ENCODE results near the gene WDR13.
"Not testable (repeated sequence)": the region's sequence is repeated elsewhere in the genome, so short reads cannot be mapped to it uniquely, and the experiment has no call there.

WDR13 gene

GRCh38 chrX:48597353-48598264 is at the start of gene WDR13:
TSS of gene WDR13 (plus strand) at chrX:48597492. CDS start at chrX:48597997, 505 bp downstream.
- peak; percentile 88 for DNase-seq

- no peak for DNase-seq
These were observed 48.4 kb upstream of the WDR13 start for GRCh38 chrX:48548871-48549270.

GRCh38 chrX:48555731-48556325 is 41.5 kb upstream of the WDR13 start:
- not testable (repeated sequence) for DNase-seq

GRCh38 chrX:48558271-48558670 is 39.0 kb upstream of the WDR13 start:
- DNase-seq: no peak

GRCh38 chrX:48559636-48560035 is 37.7 kb upstream of the WDR13 start:
- DNase-seq: no peak

GRCh38 chrX:48560056-48560455 is 37.2 kb upstream of the WDR13 start:
- no peak for DNase-seq

- DNase-seq: no peak
These were observed 36.6 kb upstream of the WDR13 start for GRCh38 chrX:48560681-48561080.

- no peak for DNase-seq
These were observed 27.3 kb upstream of the WDR13 start for GRCh38 chrX:48569958-48570357.

GRCh38 chrX:48573690-48574269 is 23.5 kb upstream of the WDR13 start:
- DNase-seq: peak; percentile 62

GRCh38 chrX:48574270-48575266 is 22.7 kb upstream of the WDR13 start, which contains the start of gene RBM3:
TSS of gene RBM3 (plus strand) at chrX:48574484. CDS start at chrX:48575181, 697 bp downstream.
- DNase-seq: peak; percentile 79

GRCh38 chrX:48575642-48576041 is 21.6 kb upstream of the WDR13 start:
- no peak for DNase-seq

GRCh38 chrX:48576108-48576507 is 21.2 kb upstream of the WDR13 start:
- DNase-seq: no peak

- DNase-seq: no peak
These were observed 18.6 kb upstream of the WDR13 start for GRCh38 chrX:48578661-48579128.

GRCh38 chrX:48579259-48579658 is 18.0 kb upstream of the WDR13 start:
- DNase-seq: no peak

GRCh38 chrX:48580662-48581061 is 16.6 kb upstream of the WDR13 start:
- no peak for DNase-seq

- no peak for DNase-seq
These were observed 12.6 kb upstream of the WDR13 start for GRCh38 chrX:48584698-48585097.

GRCh38 chrX:48589482-48590162 is 7.7 kb upstream of the WDR13 start:
- DNase-seq: peak; percentile 34

- DNase-seq: no peak
These were observed 6.8 kb upstream of the WDR13 start for GRCh38 chrX:48590203-48591103.

GRCh38 chrX:48591255-48591791 is 6.0 kb upstream of the WDR13 start:
- peak; percentile 17 for DNase-seq

GRCh38 chrX:48592971-48593370 is 4.3 kb upstream of the WDR13 start:
- no peak for DNase-seq

Measured in DMS153 (cell line).